HG02884 (cell line): ENCODE results near the gene NCAN.

Experiments
- ATAC-seq: cut with Tn5 transposase; IDR thresholded peaks from one replicate; pipeline ENCODE4 v1.9.1; 2021; ENCODE audit warnings: mild to moderate bottlenecking, moderate library complexity; ENCODE audit not compliant: unreplicated experiment

NCAN gene

GRCh38 chr19:19258589-19259338, 47.0 kb downstream of the NCAN start:
- ATAC-seq: no peak

GRCh38 chr19:19259741-19260140, 48.0 kb downstream of the NCAN start:
- ATAC-seq: no peak

- ATAC-seq: no peak
Measured at GRCh38 chr19:19260417-19261214, 48.9 kb downstream of the NCAN start.

- no peak for ATAC-seq
Measured at GRCh38 chr19:19261350-19262189, 49.8 kb downstream of the NCAN start.

GRCh38 chr19:19262190-19263057, 50.7 kb downstream of the NCAN start:
- ATAC-seq: no peak

- ATAC-seq: no peak
Measured at GRCh38 chr19:19263886-19264487, 52.2 kb downstream of the NCAN start.

- no peak for ATAC-seq
Measured at GRCh38 chr19:19267305-19267704, 55.5 kb downstream of the NCAN start.

GRCh38 chr19:19268453-19269385, 57.0 kb downstream of the NCAN start:
- no peak for ATAC-seq

GRCh38 chr19:19269952-19270694, 58.4 kb downstream of the NCAN start:
- ATAC-seq: no peak

- no peak for ATAC-seq
Measured at GRCh38 chr19:19270749-19271571, 59.2 kb downstream of the NCAN start.

GRCh38 chr19:19271828-19272599, 60.3 kb downstream of the NCAN start:
- no peak for ATAC-seq

GRCh38 chr19:19274146-19274545, 62.4 kb downstream of the NCAN start:
- no peak for ATAC-seq

- no peak for ATAC-seq
Measured at GRCh38 chr19:19274716-19275565, 63.2 kb downstream of the NCAN start.

GRCh38 chr19:19276386-19276785, 64.6 kb downstream of the NCAN start:
- no peak for ATAC-seq

GRCh38 chr19:19276851-19277250, 65.1 kb downstream of the NCAN start:
- no peak for ATAC-seq

GRCh38 chr19:19278315-19278714, 66.6 kb downstream of the NCAN start:
- ATAC-seq: no peak
